Measurements from ENCODE around the gene WDTC1.

- no peak for TF ChIP-seq CTCF (IDR thresholded peaks at IDR 0.05 in 2 of 3, conservative IDR thresholded peaks at IDR 0.05 in 1 of 3; ENCODE audit: borderline replicate concordance in 1 of 3, insufficient read depth in 1 of 3, low read depth in 2 of 3, low read length in 2 of 3)
- peak; percentile 90 for TF ChIP-seq SP1 (IDR thresholded peaks at IDR 0.05; ENCODE audit: low read depth)
- no peak for TF ChIP-seq POLR2A (IDR thresholded peaks at IDR 0.05; ENCODE audit: borderline replicate concordance, extremely low read depth, insufficient read depth, insufficient read length)
- TF ChIP-seq ATF3 (IDR thresholded peaks at IDR 0.05) = no peak
- no peak for TF ChIP-seq RAD21 (IDR thresholded peaks at IDR 0.05; ENCODE audit: low read depth)
- TF ChIP-seq REST (IDR thresholded peaks at IDR 0.05; ENCODE audit: low read depth) = no peak
- TF ChIP-seq EZH2 (IDR thresholded peaks at IDR 0.05) = no peak
Measured at GRCh38 chr1:27234049-27234882, at the start of gene WDTC1.

Measured in HCT116 (cell line).